Jurkat, Clone E6-1 (cell line): ENCODE data around the gene PCP4L1.
"Not testable (repeated sequence)": the region's sequence is repeated elsewhere in the genome, so short reads cannot be mapped to it uniquely, and the experiment has no call there.

ENCODE experiments used
- DNase-seq: peaks from one replicate; pipeline ENCODE4 v3.0.0-alpha.2; 2011; ENCODE audit warnings: low read depth, low spot score
- H3K4me3 ChIP-seq: 2 replicates; pipeline ENCODE4 v1.5.1; 2011; ENCODE audit warnings: mild to moderate bottlenecking, low read length, control low read depth, moderate library complexity

The PCP4L1 gene

DNA sequence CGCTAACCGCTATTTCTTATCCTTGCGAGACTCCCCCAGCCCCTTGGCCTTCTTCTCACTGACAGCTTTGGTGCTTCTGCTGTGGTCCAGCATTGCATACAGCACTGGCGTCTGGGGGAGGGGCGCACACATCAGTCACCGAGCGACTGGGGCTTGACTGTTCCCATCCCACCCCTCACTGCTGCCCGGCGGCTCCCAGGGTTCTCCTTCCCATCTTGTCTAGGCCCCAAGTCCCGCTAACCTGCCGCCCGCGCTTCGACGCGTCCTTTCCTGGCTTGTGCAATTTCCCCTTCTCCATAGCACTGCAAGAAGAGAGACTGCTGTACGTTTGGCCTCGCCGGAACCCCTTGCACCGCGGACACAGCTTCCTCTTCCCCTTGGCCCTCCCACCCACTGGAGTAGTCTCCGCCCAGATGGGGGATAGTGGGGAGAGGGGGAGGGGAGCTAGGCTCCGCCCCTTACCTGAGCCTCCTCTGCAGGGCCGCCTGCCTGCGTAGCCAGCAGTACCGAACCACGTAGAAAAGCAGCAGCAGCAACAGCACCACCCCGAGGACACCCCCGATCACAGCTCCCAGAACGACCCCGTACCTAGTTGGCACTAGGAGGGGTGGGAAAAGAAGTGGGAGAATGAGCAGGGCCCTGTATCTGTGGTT, 47.4 kb downstream of the PCP4L1 start:
- peak overlapping the region; percentile 68 for H3K4me3 ChIP-seq
- DNase-seq = peak; percentile 49

- no peak overlapping the region; the same call in 1 of the 2 replicates for H3K4me3 ChIP-seq
- peak; percentile 30 for DNase-seq
Measured at GRCh38 chr1:161307230-161307768, 48.8 kb downstream of the PCP4L1 start.

- no peak for DNase-seq
- H3K4me3 ChIP-seq = no peak overlapping the region
Measured at GRCh38 chr1:161307892-161308638, 49.5 kb downstream of the PCP4L1 start.

- H3K4me3 ChIP-seq = no peak within 1 kb of the TSS
Measured at GRCh38 chr1:161309868-161310267, 51.3 kb downstream of the PCP4L1 start, which contains the start of gene MPZ. MPZ (minus strand) TSS chr1:161309968; CDS start chr1:161309905, 63 bp downstream.

DNA sequence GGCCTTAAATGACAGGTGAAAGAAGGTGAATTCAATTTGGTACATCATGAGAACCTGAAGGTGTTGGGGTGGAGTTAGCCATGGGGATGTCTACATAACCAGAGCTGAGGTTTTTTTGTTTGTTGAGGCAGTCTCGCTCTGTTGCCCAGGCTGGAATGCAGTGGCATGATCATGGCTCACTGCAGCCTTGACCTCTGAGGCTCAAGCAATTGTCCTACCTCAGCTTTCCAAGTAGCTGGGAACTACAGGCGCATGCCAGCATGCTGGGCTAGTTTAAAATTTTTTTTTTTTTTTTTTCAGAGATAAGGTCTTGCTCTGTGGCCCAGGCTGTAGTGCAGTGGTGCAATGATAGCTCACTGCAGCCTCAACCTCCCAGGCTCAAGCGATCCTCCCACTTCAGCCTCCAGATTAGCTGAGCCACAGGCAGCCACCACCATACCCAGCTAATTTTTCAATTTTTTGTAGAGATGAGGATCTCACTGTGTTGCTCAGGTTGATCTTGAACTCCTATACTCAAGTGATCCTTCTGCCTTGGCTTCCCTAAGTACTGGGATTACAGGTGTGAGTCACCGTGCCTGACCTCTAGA, 53.1 kb downstream of the PCP4L1 start:
- no peak overlapping the region for H3K4me3 ChIP-seq
- DNase-seq = no peak

More at GRCh38 chr1:161309868-161310267, 51.3 kb downstream of the PCP4L1 start, which contains the start of gene MPZ:
- DNase-seq = no peak

DNA sequence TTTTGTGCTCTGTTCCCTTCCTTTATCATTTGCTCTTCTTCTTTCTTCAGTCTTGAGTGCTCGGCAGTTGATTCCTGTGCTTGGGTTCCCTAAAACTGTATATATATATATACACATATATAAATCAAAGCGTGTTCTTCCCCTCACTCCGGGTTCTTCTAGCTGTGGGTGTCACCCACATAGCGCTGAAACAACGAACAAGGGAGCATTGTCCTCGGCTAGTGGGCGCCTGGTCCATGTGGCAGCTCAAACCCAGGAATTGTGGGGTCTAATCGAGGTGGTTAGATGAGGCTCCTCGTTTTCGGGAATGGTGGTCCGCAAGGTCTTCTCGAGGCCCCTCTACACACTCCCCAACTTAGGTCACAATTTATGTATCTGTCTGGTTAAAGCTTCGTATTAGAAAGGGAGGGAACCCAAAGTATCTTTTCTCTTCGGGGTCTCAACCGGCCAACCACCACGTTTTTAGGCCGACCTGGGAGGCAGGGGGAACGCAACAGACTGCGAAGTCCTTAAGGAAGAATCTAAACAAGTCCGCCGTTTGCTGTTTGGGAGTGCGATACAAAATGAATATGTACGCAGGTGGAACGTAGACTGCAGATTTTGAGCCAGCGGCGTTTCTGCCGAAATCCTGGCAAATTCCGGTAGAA, 55.1 kb downstream of the PCP4L1 start:
- DNase-seq = no peak
- H3K4me3 ChIP-seq = peak overlapping the region; percentile 96

DNA sequence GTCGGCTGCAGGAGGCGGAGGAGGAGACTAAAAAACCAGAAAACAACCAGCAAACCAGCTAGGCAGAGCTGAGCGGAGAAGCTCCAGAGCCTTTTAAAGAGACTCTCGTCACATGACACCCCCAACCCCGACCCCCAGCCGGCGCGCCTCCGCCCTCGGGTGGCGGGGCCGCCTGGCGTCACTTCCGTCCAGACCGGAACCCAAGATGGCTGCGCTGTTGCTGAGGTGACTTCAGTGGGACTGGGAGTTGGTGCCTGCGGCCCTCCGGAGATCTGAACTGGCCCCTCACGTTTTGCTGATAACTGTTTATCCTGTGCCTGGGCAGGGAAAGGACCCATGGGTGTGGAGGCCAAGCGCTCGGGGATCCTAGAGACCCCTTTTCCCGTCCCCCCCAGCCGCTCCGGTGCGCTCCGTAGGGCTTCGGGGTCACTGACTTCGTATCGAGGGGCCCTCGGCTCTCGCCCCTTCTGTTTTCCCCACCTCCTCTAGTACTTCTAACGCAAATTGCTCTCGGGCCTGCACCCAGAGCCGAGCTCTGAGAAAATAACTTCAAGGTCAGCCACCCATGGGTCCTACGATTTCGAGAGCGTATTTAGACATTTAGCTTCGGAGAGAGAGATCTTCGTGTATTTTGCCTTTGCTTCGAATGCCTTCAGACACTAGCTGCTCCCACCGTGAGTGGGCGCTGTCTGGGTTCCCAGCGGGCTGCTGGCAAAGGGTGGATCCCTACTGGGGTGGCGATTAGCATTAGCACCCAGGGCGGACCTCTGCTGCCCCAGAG, 55.8 kb downstream of the PCP4L1 start, which contains the start of gene SDHC:
Gene SDHC, plus strand, starts transcription at position 181 of the 781 bp plus-strand sequence. Its CDS starts 25 bp downstream, at position 206.
- DNase-seq = peak; percentile 83
- H3K4me3 ChIP-seq = peak within 1 kb of the TSS; percentile 96

DNA sequence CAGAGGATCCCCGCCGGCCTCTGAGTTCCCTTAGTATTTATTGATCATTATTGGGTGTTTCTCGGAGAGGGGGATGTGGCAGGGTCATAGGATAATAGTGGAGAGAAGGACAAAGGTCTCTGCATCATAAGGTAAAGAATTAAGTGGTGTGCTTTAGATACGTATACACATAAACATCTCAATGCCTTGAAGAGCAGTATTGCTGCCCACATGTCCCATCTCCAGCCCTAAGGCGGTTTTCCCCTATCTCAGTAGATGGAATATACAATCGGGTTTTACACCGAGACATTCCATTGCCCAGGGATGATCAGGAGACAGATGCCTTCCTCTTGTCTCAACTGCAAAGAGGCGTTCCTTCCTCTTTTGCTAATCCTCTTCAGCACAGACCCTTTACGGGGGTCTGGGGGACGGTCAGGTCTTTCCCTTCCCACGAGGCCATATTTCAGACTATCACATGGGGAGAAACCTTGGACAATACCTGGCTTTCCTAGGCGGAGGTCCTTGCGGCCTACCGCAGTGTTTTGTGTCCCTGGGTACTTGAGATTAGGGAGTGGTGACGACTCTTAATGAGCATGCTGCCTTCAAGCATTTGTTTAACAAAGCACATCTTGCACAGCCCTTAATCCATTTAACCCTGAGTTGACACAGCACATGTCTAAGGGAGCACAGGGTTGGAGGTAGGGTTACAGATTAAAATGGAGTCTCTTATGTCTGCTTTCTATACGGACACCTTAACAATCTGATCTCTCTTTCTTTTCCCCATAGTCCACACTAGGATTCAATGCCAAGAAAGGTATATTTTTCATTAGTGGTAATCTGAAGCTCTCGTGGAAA, 57.5 kb downstream of the PCP4L1 start:
- H3K4me3 ChIP-seq, DNase-seq: not testable (repeated sequence)

GRCh38 chr1:161324020-161324419, 65.5 kb downstream of the PCP4L1 start:
- no peak overlapping the region for H3K4me3 ChIP-seq
- DNase-seq = peak; percentile 37

DNA sequence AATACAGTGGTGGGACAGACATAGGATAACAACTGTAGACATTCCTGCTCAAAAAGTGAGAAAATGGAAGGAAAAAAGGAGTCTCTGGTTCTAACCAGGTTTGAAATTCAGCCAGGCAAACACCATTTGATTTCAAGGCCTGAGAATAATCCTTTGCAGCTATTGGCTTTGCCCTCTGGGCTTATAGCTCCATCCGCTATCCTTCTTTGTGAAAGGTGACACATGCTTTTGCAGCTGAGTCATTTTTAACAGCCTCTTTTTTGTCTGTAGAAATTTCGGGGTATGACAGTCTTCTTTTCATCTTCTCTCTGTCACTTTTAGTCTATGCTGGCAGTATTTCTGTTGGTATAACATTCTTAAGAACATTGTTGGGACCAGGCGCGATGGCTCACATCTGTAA, 71.8 kb downstream of the PCP4L1 start:
- no peak overlapping the region for H3K4me3 ChIP-seq
- no peak for DNase-seq

GRCh38 chr1:161333166-161333565, 74.6 kb downstream of the PCP4L1 start:
- DNase-seq = no peak
- H3K4me3 ChIP-seq = no peak overlapping the region
